ENCODE data around the gene ETV3.

Gene ETV3

DNA sequence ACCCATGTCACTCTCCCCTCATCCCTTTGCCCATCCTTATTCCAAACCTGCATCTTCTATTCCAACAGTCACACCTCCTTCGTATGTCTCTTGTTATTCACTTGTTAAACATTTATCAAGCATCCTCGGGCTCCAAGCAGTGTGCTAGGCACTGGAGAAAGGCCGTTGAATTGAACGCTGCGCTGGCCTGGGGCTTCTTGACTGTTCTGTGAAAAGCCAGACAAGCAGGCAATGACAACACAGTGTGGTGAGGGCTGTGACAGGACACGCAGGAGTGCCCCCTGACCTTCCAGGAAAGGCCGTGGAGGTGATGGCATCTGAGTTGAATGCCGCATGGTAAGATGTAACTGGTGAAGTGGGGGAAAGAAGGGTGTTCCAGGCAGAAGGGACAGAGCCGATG, 19.2 kb downstream of the ETV3 start:
- peak overlapping the region; percentile 32 for H3K27ac Mint-ChIP-seq
- no peaks in the 10 kb centered on the region for H3K27me3 Mint-ChIP-seq (ENCODE audit: low read depth)
- DNase-seq (ENCODE audit: low spot score), result no peak
- H3K4me1 Mint-ChIP-seq (ENCODE audit: low read depth), result peaks cover 12% of the 10 kb centered on the region
- H3K4me3 Mint-ChIP-seq, result no peak overlapping the region
- H3K9me3 Mint-ChIP-seq, result no peaks in the 10 kb centered on the region
- H3K36me3 Mint-ChIP-seq (ENCODE audit: low read depth), result peaks cover 19% of the 10 kb centered on the region

- Mint-ChIP-seq H3K4me3 (no peak overlapping the region), H3K27ac (no peak overlapping the region), H3K36me3 (ENCODE audit: low read depth) (peaks cover 5% of the 10 kb centered on the region), H3K27me3 (ENCODE audit: low read depth) (peaks cover 4% of the 10 kb centered on the region), H3K9me3 (no peaks in the 10 kb centered on the region), H3K4me1 (ENCODE audit: low read depth) (peaks cover 9% of the 10 kb centered on the region)
- DNase-seq (ENCODE audit: low spot score), result no peak
Observed at GRCh38 chr1:157117527-157118057, 20.6 kb downstream of the ETV3 start.

DNA sequence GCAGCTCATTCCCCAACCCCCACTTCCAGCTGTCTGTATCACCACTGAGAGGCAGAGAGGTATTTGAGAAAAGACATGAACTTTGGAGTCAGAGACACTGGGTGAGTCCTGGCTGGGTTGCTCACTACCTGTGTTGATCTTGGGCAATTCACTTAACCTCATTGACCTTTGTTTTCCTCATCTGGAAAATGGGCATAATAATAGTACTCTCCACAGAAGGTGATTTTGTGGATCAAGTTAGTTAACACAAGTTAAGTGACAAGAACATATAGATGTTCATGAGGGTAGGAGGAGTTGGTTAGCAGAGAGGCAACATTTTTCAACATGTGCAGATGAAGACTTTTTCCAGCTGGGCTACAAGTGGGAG, 21.5 kb downstream of the ETV3 start:
- H3K9me3 Mint-ChIP-seq, result no peaks in the 10 kb centered on the region
- peaks cover 8% of the 10 kb centered on the region for H3K27me3 Mint-ChIP-seq (ENCODE audit: low read depth)
- H3K36me3 Mint-ChIP-seq (ENCODE audit: low read depth), result peaks cover 3% of the 10 kb centered on the region
- H3K27ac Mint-ChIP-seq, result no peak overlapping the region
- peaks cover 7% of the 10 kb centered on the region for H3K4me1 Mint-ChIP-seq (ENCODE audit: low read depth)
- no peak overlapping the region for H3K4me3 Mint-ChIP-seq
- DNase-seq (ENCODE audit: low spot score), result no peak

GRCh38 chr1:157115851-157116736, 22.1 kb downstream of the ETV3 start:
- no peak for DNase-seq (ENCODE audit: low spot score)
- Mint-ChIP-seq H3K4me3 (no peak overlapping the region), H3K27me3 (ENCODE audit: low read depth) (peaks cover 8% of the 10 kb centered on the region), H3K9me3 (no peaks in the 10 kb centered on the region), H3K36me3 (ENCODE audit: low read depth) (peaks cover 2% of the 10 kb centered on the region), H3K4me1 (ENCODE audit: low read depth) (peaks cover 7% of the 10 kb centered on the region), H3K27ac (no peak overlapping the region)

DNA sequence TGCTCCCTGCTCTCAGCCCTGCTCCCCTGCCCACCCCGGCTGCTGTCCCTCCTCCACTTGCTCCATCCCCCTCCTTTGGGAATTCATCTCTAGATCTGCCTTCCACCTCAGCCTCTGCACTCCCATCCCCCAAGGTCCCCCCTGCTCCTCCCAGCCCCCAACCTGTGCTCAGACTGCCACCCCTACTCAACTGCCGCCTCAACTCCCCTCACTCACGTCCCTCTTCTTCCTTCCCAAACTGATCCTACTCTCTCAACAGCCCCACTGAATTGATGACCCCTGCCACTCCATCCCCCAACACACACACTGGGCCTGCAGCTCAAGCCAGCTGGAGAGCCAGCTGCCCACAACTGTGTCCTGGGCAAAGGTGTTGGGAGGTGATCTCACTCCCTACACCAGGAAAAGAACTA, 22.8 kb downstream of the ETV3 start:
- peaks cover 7% of the 10 kb centered on the region for H3K4me1 Mint-ChIP-seq (ENCODE audit: low read depth)
- H3K27ac Mint-ChIP-seq, result no peak overlapping the region
- H3K36me3 Mint-ChIP-seq (ENCODE audit: low read depth), result peaks cover 2% of the 10 kb centered on the region
- DNase-seq (ENCODE audit: low spot score), result no peak
- peaks cover 8% of the 10 kb centered on the region for H3K27me3 Mint-ChIP-seq (ENCODE audit: low read depth)
- H3K9me3 Mint-ChIP-seq, result no peaks in the 10 kb centered on the region
- no peak overlapping the region for H3K4me3 Mint-ChIP-seq

DNA sequence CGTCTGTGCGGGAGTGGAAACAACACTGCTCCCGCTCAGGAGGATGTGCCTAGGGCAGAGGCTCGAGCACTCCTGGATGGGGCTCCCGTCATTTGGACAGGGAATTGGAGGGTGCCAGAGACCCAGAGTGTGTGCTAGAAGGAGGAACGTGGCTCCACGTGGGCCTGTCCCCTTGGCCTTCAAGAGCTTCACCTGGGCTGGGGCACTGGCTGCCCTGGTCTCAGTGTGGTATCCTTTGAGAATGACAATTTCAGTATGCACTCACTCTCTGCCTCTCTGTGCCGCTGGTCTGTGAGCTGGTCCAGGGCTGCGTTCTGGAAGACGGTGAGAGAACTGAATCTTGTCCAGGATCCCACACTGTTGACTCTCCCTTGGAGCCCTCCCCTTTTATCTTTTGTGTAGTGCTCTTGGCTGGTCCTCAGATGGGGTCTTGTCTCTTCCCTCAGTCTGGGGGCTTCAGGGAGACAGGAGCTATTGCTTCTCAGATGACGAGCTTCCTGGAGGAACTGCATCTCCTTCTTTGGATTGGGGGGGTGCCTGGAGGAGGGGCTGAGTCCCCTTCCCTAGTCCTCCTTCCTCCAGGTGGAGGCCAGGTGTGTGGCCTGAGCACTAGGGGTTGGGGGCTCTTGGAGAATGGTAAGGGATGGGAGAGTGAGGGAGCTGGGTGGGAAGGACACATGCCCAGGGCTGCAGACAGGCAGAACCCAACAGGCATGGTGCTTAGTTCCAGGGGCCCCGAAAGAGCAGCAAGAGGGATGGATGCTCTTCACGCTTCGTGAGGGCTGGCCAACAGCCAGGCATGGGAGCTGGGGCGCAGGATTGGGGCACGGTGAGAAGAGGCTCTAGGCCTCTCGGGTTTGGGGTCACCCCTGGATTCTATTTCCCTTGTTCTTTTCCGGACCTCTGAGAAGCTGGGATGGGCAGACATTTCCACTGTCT, 23.7 kb downstream of the ETV3 start:
- no peak overlapping the region for H3K27ac Mint-ChIP-seq
- peaks cover 8% of the 10 kb centered on the region for H3K27me3 Mint-ChIP-seq (ENCODE audit: low read depth)
- no peak for DNase-seq (ENCODE audit: low spot score)
- no peaks in the 10 kb centered on the region for H3K36me3 Mint-ChIP-seq (ENCODE audit: low read depth)
- no peaks in the 10 kb centered on the region for H3K9me3 Mint-ChIP-seq
- peaks cover 7% of the 10 kb centered on the region for H3K4me1 Mint-ChIP-seq (ENCODE audit: low read depth)
- no peak overlapping the region for H3K4me3 Mint-ChIP-seq

DNA sequence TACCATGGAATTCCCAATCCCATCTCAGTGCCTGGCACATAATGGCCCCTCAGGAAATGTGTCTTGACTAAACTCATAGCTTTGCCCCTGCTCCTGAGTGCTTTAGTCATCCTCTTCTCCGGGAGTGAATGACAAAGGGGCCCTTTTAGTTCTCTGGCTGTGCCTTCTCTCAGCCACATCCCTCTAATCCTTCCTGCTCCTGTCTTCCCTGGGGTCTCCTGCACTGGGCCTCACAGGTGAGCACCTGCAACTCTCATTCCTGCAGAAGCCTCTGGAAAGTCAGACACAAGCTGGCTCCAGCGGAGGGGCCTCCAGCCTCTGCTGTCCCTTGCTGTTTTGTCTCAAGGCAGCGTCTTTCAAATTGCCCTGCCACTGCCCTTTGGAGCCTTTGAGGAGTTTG, 24.6 kb downstream of the ETV3 start:
- DNase-seq (ENCODE audit: low spot score), result no peak
- no peaks in the 10 kb centered on the region for H3K9me3 Mint-ChIP-seq
- H3K4me1 Mint-ChIP-seq (ENCODE audit: low read depth), result peaks cover 7% of the 10 kb centered on the region
- H3K27ac Mint-ChIP-seq, result no peak overlapping the region
- H3K36me3 Mint-ChIP-seq (ENCODE audit: low read depth), result no peaks in the 10 kb centered on the region
- H3K27me3 Mint-ChIP-seq (ENCODE audit: low read depth), result peaks cover 14% of the 10 kb centered on the region
- H3K4me3 Mint-ChIP-seq, result no peak overlapping the region

GRCh38 chr1:157113106-157113505, 25.1 kb downstream of the ETV3 start:
- Mint-ChIP-seq H3K4me1 (ENCODE audit: low read depth) (peaks cover 7% of the 10 kb centered on the region), H3K36me3 (ENCODE audit: low read depth) (no peaks in the 10 kb centered on the region), H3K27ac (no peak overlapping the region), H3K9me3 (no peaks in the 10 kb centered on the region), H3K27me3 (ENCODE audit: low read depth) (peaks cover 19% of the 10 kb centered on the region), H3K4me3 (no peak overlapping the region)
- no peak for DNase-seq (ENCODE audit: low spot score)

- H3K4me3 Mint-ChIP-seq, result no peak overlapping the region
- no peak for DNase-seq (ENCODE audit: low spot score)
- no peak overlapping the region for H3K27ac Mint-ChIP-seq
- H3K4me1 Mint-ChIP-seq (ENCODE audit: low read depth), result peaks cover 5% of the 10 kb centered on the region
- H3K9me3 Mint-ChIP-seq, result no peaks in the 10 kb centered on the region
- H3K27me3 Mint-ChIP-seq (ENCODE audit: low read depth), result peaks cover 25% of the 10 kb centered on the region
- no peaks in the 10 kb centered on the region for H3K36me3 Mint-ChIP-seq (ENCODE audit: low read depth)
Observed at GRCh38 chr1:157112186-157112867, 25.9 kb downstream of the ETV3 start.

GRCh38 chr1:157111396-157112165, 26.6 kb downstream of the ETV3 start:
- peaks cover 30% of the 10 kb centered on the region for H3K27me3 Mint-ChIP-seq (ENCODE audit: low read depth)
- H3K27ac Mint-ChIP-seq, result no peak overlapping the region
- DNase-seq (ENCODE audit: low spot score), result no peak
- no peaks in the 10 kb centered on the region for H3K36me3 Mint-ChIP-seq (ENCODE audit: low read depth)
- no peaks in the 10 kb centered on the region for H3K9me3 Mint-ChIP-seq
- H3K4me1 Mint-ChIP-seq (ENCODE audit: low read depth), result peaks cover 1% of the 10 kb centered on the region
- no peak overlapping the region for H3K4me3 Mint-ChIP-seq

DNA sequence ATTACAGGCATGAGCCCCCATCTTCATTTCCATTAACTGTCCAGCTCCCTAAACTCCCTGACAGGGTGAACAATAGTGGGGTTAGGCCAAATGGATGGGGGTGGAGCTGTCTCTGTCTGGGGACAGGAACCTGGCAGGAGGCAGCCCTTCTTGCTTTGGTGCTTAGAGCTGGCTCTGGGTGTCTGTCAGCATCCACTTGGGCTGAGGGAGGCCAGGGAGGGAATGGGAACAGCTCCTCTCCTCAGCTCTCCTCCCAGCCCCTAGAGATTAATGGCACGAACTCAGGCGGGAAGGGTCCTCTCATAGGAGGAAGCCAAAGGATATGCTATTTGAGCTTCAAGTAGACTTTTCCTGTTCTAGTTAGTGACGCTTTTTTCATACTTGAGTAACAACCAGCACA, 27.5 kb downstream of the ETV3 start:
- no peak for DNase-seq (ENCODE audit: low spot score)
- no peak overlapping the region for H3K4me3 Mint-ChIP-seq
- H3K4me1 Mint-ChIP-seq (ENCODE audit: low read depth), result peaks cover 7% of the 10 kb centered on the region
- no peaks in the 10 kb centered on the region for H3K36me3 Mint-ChIP-seq (ENCODE audit: low read depth)
- H3K27me3 Mint-ChIP-seq (ENCODE audit: low read depth), result peaks cover 36% of the 10 kb centered on the region
- H3K9me3 Mint-ChIP-seq, result no peaks in the 10 kb centered on the region
- H3K27ac Mint-ChIP-seq, result no peak overlapping the region

GRCh38 chr1:157110003-157110402, 28.2 kb downstream of the ETV3 start:
- Mint-ChIP-seq H3K4me3 (no peak overlapping the region), H3K36me3 (ENCODE audit: low read depth) (no peaks in the 10 kb centered on the region), H3K27ac (no peak overlapping the region), H3K9me3 (no peaks in the 10 kb centered on the region), H3K4me1 (ENCODE audit: low read depth) (peaks cover 7% of the 10 kb centered on the region), H3K27me3 (ENCODE audit: low read depth) (peaks cover 40% of the 10 kb centered on the region)
- DNase-seq (ENCODE audit: low spot score), result no peak

- Mint-ChIP-seq H3K27ac (no peak overlapping the region), H3K36me3 (ENCODE audit: low read depth) (no peaks in the 10 kb centered on the region), H3K9me3 (no peaks in the 10 kb centered on the region), H3K27me3 (ENCODE audit: low read depth) (peaks cover 52% of the 10 kb centered on the region), H3K4me3 (no peak overlapping the region), H3K4me1 (ENCODE audit: low read depth) (peaks cover 10% of the 10 kb centered on the region)
- no peak for DNase-seq (ENCODE audit: low spot score)
Observed at GRCh38 chr1:157108448-157108847, 29.7 kb downstream of the ETV3 start.
